Esophagus muscularis mucosa (tissue), 4 donors: ENCODE results near the gene UBR3. TPM values are rescaled to one million over a fixed set of nuclear protein-coding genes. Genes with fewer than 3 reads are reported as not detected.

ENCODE experiments used
- DNase-seq: peaks from one replicate; pipeline ENCODE4 v3.0.0-alpha.2; 2017; ENCODE audit errors: extremely low spot score
- H3K27ac ChIP-seq, 4 donors: fragments of 200-600 bp; sonication (generic); replicated peaks in 1 of 4; 1 replicate in 3 of 4; 2 replicates in 1 of 4; pipeline ENCODE4 v1.5.1; 2016 to 2019; ENCODE audit warnings: mild to moderate bottlenecking in 1 of 4
- H3K27me3 ChIP-seq, 4 donors: fragments of 200-600 bp; sonication (generic); one replicate each; pipeline versions ENCODE4 v1.5.1 to v1.6.0; 2016 to 2019
- H3K36me3 ChIP-seq, 4 donors: fragments of 200-600 bp; sonication (generic); one replicate each; pipeline ENCODE4 v1.5.1; 2016 to 2019
- H3K4me1 ChIP-seq, 4 donors: fragments of 200-600 bp; sonication (generic); one replicate each; pipeline ENCODE4 v1.5.1; 2016 to 2019
- H3K4me3 ChIP-seq, 4 donors: fragments of 200-600 bp; sonication (generic); 1 replicate in 2 of 4; 2 replicates in 2 of 4; pipeline ENCODE4 v1.5.1; 2016 to 2019; ENCODE audit warnings: mild to moderate bottlenecking in 4 of 4, moderate library complexity in 1 of 4
- H3K9me3 ChIP-seq, 4 donors: fragments of 200-600 bp; sonication (generic); 1 replicate in 3 of 4; 2 replicates in 1 of 4; pipeline ENCODE4 v1.5.1; 2016 to 2019
- CTCF ChIP-seq, 3 experiments: fragments of 200-600 bp in 2 of 3; fragments of 450-650 bp in 1 of 3; sonication (generic) in 2 of 3; IDR thresholded peaks; one replicate each; pipeline ENCODE4 v1.5.1; 2017 to 2019; ENCODE audit warnings: antibody characterized with exemption in 3 of 3, mild to moderate bottlenecking in 2 of 3, moderate library complexity in 1 of 3
- EP300 ChIP-seq: sonication (generic); formaldehyde crosslinking; IDR thresholded peaks from one replicate; pipeline ENCODE4 v1.6.1; 2017; ENCODE audit warnings: antibody characterized with exemption
- POLR2A ChIP-seq: fragments of 450-650 bp; IDR thresholded peaks from one replicate; pipeline ENCODE4 v1.6.1; 2017; ENCODE audit warnings: antibody characterized with exemption, moderate library complexity, mild to moderate bottlenecking, low read depth
- POLR2AphosphoS5 ChIP-seq, 2 donors: sonication (generic); formaldehyde crosslinking; IDR thresholded peaks; one replicate each; pipeline ENCODE4 v1.6.1; 2017; ENCODE audit warnings: antibody characterized with exemption in 2 of 2
- WGBS: methylation state at CpG from one replicate; pipeline ENCODE4 v1.1.5; 2018; 5-methylcytosine and 5-hydroxymethylcytosine counted together
- intact Hi-C: fragments of 100-400 bp; cut with DNase I; formaldehyde crosslinking; loops from one replicate; pipeline ENCODE4 v1.15.1; 2023
- total RNA-seq, 4 donors: library from RNA; depleted of rRNA; stranded (reverse); fragments of >200 nt; gene quantifications; one replicate each; pipeline versions ENCODE4 v1.1.0 to v1.2.1, GENCODE V29; 2016

UBR3 gene
- total RNA-seq, 4 donors from 2014 or later = 46.1 to 80.2 (median 58.8) TPM

GRCh38 chr2:170054997-170055396 is 227.7 kb downstream of the UBR3 start:
- no peaks in the 10 kb centered on the region for H3K27me3 ChIP-seq
- intact Hi-C loops = no loop called here
- H3K27ac ChIP-seq = no peak overlapping the region
- no peak overlapping the region for H3K4me3 ChIP-seq
- no peaks in the 10 kb centered on the region for H3K9me3 ChIP-seq
- 93% methylated on average over 5 of the region's 5 CpGs for whole genome bisulfite sequencing
- TF ChIP-seq POLR2A (no peak), POLR2AphosphoS5 (IDR thresholded peaks at IDR 0.05) (no peak)
- peaks cover 3 to 65% (median 25%) of the 10 kb centered on the region in 4 donors for H3K36me3 ChIP-seq
- DNase-seq = no peak
- no peaks in the 10 kb centered on the region for H3K4me1 ChIP-seq

- Histone ChIP-seq H3K27me3 (no peaks in the 10 kb centered on the region), H3K4me3 (no peak overlapping the region), H3K36me3 (peaks cover 13 to 65% (median 30%) of the 10 kb centered on the region in 4 donors), H3K9me3 (no peaks in the 10 kb centered on the region), H3K4me1 (no peaks in the 10 kb centered on the region), H3K27ac (no peak overlapping the region)
- DNase-seq = no peak
- TF ChIP-seq EP300 = no peak
- intact Hi-C loops = no loop called here
- WGBS = 100% methylated on average over 1 of the region's 1 CpG
Observed at GRCh38 chr2:170056900-170057299, 229.6 kb downstream of the UBR3 start.

GRCh38 chr2:170063456-170064235 is 236.4 kb downstream of the UBR3 start:
- peaks cover 12 to 55% (median 27%) of the 10 kb centered on the region in 4 donors for H3K36me3 ChIP-seq
- no peak for DNase-seq

GRCh38 chr2:170070778-170071177 is 243.5 kb downstream of the UBR3 start:
- intact Hi-C loops = no loop called here
- peaks cover 9 to 23% (median 19%) of the 10 kb centered on the region in 4 donors for H3K4me1 ChIP-seq
- no peak overlapping the region for H3K27ac ChIP-seq
- WGBS = 97% methylated on average over 2 of the region's 2 CpGs
- TF ChIP-seq CTCF (IDR thresholded peaks at IDR 0.05) (no peak), EP300 (no peak)
- peaks cover 0 to 48% (median 16%) of the 10 kb centered on the region in 4 donors for H3K36me3 ChIP-seq
- no peaks in the 10 kb centered on the region for H3K27me3 ChIP-seq
- no peaks in the 10 kb centered on the region for H3K9me3 ChIP-seq
- no peak overlapping the region for H3K4me3 ChIP-seq
- no peak for DNase-seq

More at GRCh38 chr2:170063456-170064235, 236.4 kb downstream of the UBR3 start:
- Histone ChIP-seq H3K27ac (no peak overlapping the region), H3K27me3 (no peaks in the 10 kb centered on the region), H3K9me3 (no peaks in the 10 kb centered on the region), H3K4me1 (no peaks in the 10 kb centered on the region), H3K4me3 (no peak overlapping the region)
- TF ChIP-seq POLR2AphosphoS5 (IDR thresholded peaks at IDR 0.05) (no peak), EP300 (no peak), POLR2A (no peak), CTCF (IDR thresholded peaks at IDR 0.05) (no peak)
- intact Hi-C loops = no loop called here
- WGBS = 84% methylated on average over 2 of the region's 2 CpGs

- TF ChIP-seq POLR2A = no peak
- no peak for TF ChIP-seq POLR2AphosphoS5 (IDR thresholded peaks at IDR 0.05)
- TF ChIP-seq EP300 = no peak
- TF ChIP-seq CTCF (IDR thresholded peaks at IDR 0.05) = no peak
- intact Hi-C loops = no loop called here
- peak overlapping the region; percentile 20 to 49 (median 36) for H3K27ac ChIP-seq
- no peak overlapping the region for H3K4me3 ChIP-seq
- no peaks in the 10 kb centered on the region for H3K9me3 ChIP-seq
- H3K27me3 ChIP-seq = no peaks in the 10 kb centered on the region
- H3K4me1 ChIP-seq = peaks cover 9 to 23% (median 19%) of the 10 kb centered on the region in 4 donors
- DNase-seq = no peak
- WGBS = 7% methylated on average over 2 of the region's 2 CpGs
- H3K36me3 ChIP-seq = peaks cover 0 to 41% (median 9%) of the 10 kb centered on the region in 4 donors
Observed at GRCh38 chr2:170073288-170073687, 246.0 kb downstream of the UBR3 start.

- DNase-seq = no peak
- H3K4me1 ChIP-seq = peaks cover 9 to 23% (median 19%) of the 10 kb centered on the region in 4 donors
- H3K27me3 ChIP-seq = no peaks in the 10 kb centered on the region
- H3K36me3 ChIP-seq = peaks cover under 1 to 32% (median 20%) of the 10 kb centered on the region in 4 donors
- intact Hi-C loops = no loop called here
- H3K27ac ChIP-seq = no peak overlapping the region
- TF ChIP-seq POLR2AphosphoS5 (IDR thresholded peaks at IDR 0.05) = no peak
- no peak for TF ChIP-seq POLR2A
- no peak for TF ChIP-seq CTCF (IDR thresholded peaks at IDR 0.05)
- TF ChIP-seq EP300 = no peak
- H3K4me3 ChIP-seq = no peak overlapping the region
- H3K9me3 ChIP-seq = no peaks in the 10 kb centered on the region
- 95% methylated on average over 1 of the region's 1 CpG for WGBS
Observed at GRCh38 chr2:170076189-170076588, 248.9 kb downstream of the UBR3 start.
